ENCODE results near the gene RPLP2.

RPLP2 gene

DNA sequence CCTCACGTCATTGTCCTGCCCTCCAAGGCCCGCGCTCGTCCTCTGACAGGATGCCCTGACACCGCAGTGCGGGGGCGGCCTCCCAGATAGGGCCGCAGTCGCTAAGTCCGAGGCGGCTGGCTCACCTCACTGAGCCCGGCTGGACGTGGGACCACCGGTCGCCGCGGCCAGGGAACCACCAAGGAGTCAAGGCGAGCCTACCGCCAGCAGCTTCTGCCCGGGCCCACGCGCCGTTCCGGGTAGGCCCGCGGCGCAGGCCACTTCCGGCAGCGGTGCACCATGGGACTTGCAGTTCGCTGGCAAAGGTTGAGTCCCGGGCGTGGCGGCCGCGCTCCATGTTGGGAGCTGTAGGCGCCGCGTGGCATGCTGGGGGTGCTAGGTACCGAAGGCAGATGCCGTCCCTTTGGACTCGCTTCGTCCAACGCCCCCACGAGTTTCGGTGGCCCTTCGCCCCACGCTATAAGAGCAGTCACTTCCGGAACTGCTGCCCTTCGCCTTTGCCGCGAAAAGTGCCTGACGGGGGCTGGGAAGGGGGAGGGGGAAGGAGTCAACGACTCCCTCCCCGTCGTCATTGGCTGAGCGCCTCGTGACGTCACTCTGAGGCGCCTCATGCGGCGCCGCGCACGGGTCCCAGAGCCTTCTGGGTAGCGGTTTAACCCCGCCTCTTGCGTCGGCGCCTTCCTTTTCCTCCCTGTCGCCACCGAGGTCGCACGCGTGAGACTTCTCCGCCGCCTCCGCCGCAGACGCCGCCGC lies at the start of gene RPLP2:
RPLP2 (plus strand) TSS at position 681 of the 753 bp plus-strand sequence. CDS start 268 bp downstream, outside the sequence.
- peak within 1 kb of the TSS; percentile 96 for H2AFZ ChIP-seq
- no peaks in the 10 kb centered on the region for H3K27me3 ChIP-seq (ENCODE audit: control insufficient read depth, insufficient read depth, low read length)
- H3K9ac ChIP-seq, result peak within 1 kb of the TSS; percentile 87
- H3K36me3 ChIP-seq (ENCODE audit: control insufficient read depth, insufficient read depth, low read length), result no peaks in the 10 kb centered on the region
- peak within 1 kb of the TSS; percentile 92 for H3K4me2 ChIP-seq (ENCODE audit: low read length)
- H3K4me1 ChIP-seq, result peaks cover 4% of the 10 kb centered on the region
- H3K27ac ChIP-seq, result peak within 1 kb of the TSS; percentile 99
- peaks cover 3% of the 10 kb centered on the region for H3K79me2 ChIP-seq
- H3K9me3 ChIP-seq (ENCODE audit: control insufficient read depth, low read length), result no peaks in the 10 kb centered on the region
- H3K4me3 ChIP-seq (ENCODE audit: low read depth, low read length), result peak within 1 kb of the TSS; percentile 88
- TF ChIP-seq CTCF (IDR thresholded peaks at IDR 0.05), result no peak

DNA sequence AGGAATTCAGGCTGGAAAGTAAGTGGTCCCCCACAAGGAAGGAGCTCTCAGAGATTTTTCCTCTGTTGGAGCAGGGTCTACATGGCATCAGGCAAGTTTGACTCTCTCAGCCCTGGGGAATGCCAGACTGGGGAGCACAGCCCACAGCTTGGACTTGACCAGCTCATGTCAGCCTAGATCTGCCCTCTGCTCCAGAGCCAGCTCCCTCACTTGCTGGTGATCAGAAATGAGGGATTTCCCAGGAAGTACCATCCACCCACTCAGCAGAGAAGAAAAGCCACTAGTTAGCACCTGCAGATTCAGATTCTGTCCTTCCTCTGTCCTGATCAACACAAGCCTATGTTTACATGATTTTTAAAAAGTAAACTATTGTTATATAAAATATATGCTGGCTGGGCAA lies 49.5 kb upstream of the RPLP2 start:
- Histone ChIP-seq H3K4me1 (no peaks in the 10 kb centered on the region), H2AFZ (no peak overlapping the region), H3K36me3 (ENCODE audit: control insufficient read depth, insufficient read depth, low read length) (no peaks in the 10 kb centered on the region), H3K27me3 (ENCODE audit: control insufficient read depth, insufficient read depth, low read length) (no peaks in the 10 kb centered on the region), H3K4me2 (ENCODE audit: low read length) (no peak overlapping the region), H3K79me2 (no peaks in the 10 kb centered on the region), H3K4me3 (ENCODE audit: low read depth, low read length) (no peak overlapping the region), H3K27ac (no peak overlapping the region), H3K9ac (no peak overlapping the region), H3K9me3 (ENCODE audit: control insufficient read depth, low read length) (no peaks in the 10 kb centered on the region)
- TF ChIP-seq CTCF (IDR thresholded peaks at IDR 0.05), result no peak

GRCh38 chr11:761526-762108 lies 48.1 kb upstream of the RPLP2 start:
- Histone ChIP-seq H2AFZ (no peak overlapping the region), H3K4me2 (ENCODE audit: low read length) (no peak overlapping the region), H3K4me3 (ENCODE audit: low read depth, low read length) (no peak overlapping the region), H3K9ac (no peak overlapping the region), H3K27ac (no peak overlapping the region), H3K36me3 (ENCODE audit: control insufficient read depth, insufficient read depth, low read length) (no peaks in the 10 kb centered on the region), H3K79me2 (no peaks in the 10 kb centered on the region), H3K4me1 (no peaks in the 10 kb centered on the region), H3K27me3 (ENCODE audit: control insufficient read depth, insufficient read depth, low read length) (no peaks in the 10 kb centered on the region), H3K9me3 (ENCODE audit: control insufficient read depth, low read length) (no peaks in the 10 kb centered on the region)
- no peak for TF ChIP-seq CTCF (IDR thresholded peaks at IDR 0.05)

- Histone ChIP-seq H3K9me3 (ENCODE audit: control insufficient read depth, low read length) (no peaks in the 10 kb centered on the region), H3K9ac (no peak overlapping the region), H3K4me1 (no peaks in the 10 kb centered on the region), H3K27ac (no peak overlapping the region), H3K4me3 (ENCODE audit: low read depth, low read length) (no peak overlapping the region), H3K27me3 (ENCODE audit: control insufficient read depth, insufficient read depth, low read length) (no peaks in the 10 kb centered on the region), H3K4me2 (ENCODE audit: low read length) (no peak overlapping the region), H3K36me3 (ENCODE audit: control insufficient read depth, insufficient read depth, low read length) (no peaks in the 10 kb centered on the region), H2AFZ (no peak overlapping the region), H3K79me2 (no peaks in the 10 kb centered on the region)
- TF ChIP-seq CTCF (IDR thresholded peaks at IDR 0.05), result no peak
Measured at GRCh38 chr11:762421-763072, 47.2 kb upstream of the RPLP2 start.
